Testis (tissue), 3 donors: ENCODE data around the gene PPM1D. TPM values are rescaled to one million over a fixed set of nuclear protein-coding genes. Genes with fewer than 3 reads are reported as not detected.
"Not testable (repeated sequence)": the region's sequence is repeated elsewhere in the genome, so short reads cannot be mapped to it uniquely, and the experiment has no call there.

Experiments
- DNase-seq: peaks from one replicate; pipeline ENCODE4 v3.0.0-alpha.2; 2019
- H3K27ac ChIP-seq, 2 donors: fragments of 200-600 bp; sonication (generic); one replicate each; pipeline ENCODE4 v1.5.1; 2019
- H3K27me3 ChIP-seq: fragments of 200-600 bp; sonication (generic); one replicate; pipeline ENCODE4 v1.5.1; 2019
- H3K36me3 ChIP-seq: fragments of 200-600 bp; sonication (generic); one replicate; pipeline ENCODE4 v1.5.1; 2017; ENCODE audit warnings: low read depth; ENCODE audit errors: missing control alignments
- H3K4me1 ChIP-seq: fragments of 200-600 bp; sonication (generic); one replicate; pipeline ENCODE4 v1.5.1; 2019
- H3K4me3 ChIP-seq, 2 donors: fragments of 200-600 bp; sonication (generic); one replicate each; pipeline ENCODE4 v1.5.1; 2017 to 2019
- H3K9me3 ChIP-seq: fragments of 200-600 bp; sonication (generic); one replicate; pipeline ENCODE4 v1.5.1; 2017
- CTCF ChIP-seq, 3 experiments: fragments of 450-650 bp in 2 of 3; fragments of 200-600 bp in 1 of 3; sonication (generic) in 1 of 3; IDR thresholded peaks; one replicate each; pipeline ENCODE4 v1.5.1; 2016 to 2019; ENCODE audit warnings: antibody characterized with exemption in 3 of 3, mild to moderate bottlenecking in 2 of 3, moderate library complexity in 1 of 3
- POLR2A ChIP-seq: fragments of 450-650 bp; IDR thresholded peaks from one replicate; pipeline ENCODE4 v1.6.1; 2017; ENCODE audit warnings: antibody characterized with exemption, mild to moderate bottlenecking, moderate library complexity
- WGBS, 2 donors: methylation state at CpG; one replicate each; pipeline ENCODE4 v1.1.5; 2018; 5-methylcytosine and 5-hydroxymethylcytosine counted together
- intact Hi-C: fragments of 100-400 bp; cut with DNase I; formaldehyde crosslinking; loops from one replicate; pipeline ENCODE4 v1.15.1; 2023; ENCODE audit warnings: low total_unique reads
- polyA plus RNA-seq: library from polyadenylated mRNA; stranded (reverse); fragments of 350-450 nt; fragmentation: Illumina TruSeq; extraction: RNeasy Lipid Tissue Mini Kit (QIAGEN cat#74804); gene quantifications from one replicate; pipeline ENCODE4 v1.2.3, GENCODE V29; 2014; ENCODE audit warnings: low read depth, low replicate concordance; ENCODE audit not compliant: insufficient read depth
- total RNA-seq, 2 donors: library from RNA; depleted of rRNA; stranded (reverse); fragments of >200 nt; gene quantifications; one replicate each; pipeline ENCODE4 v1.2.3, GENCODE V29; 2016

The PPM1D gene
- total and polyA plus RNA-seq, 3 donors from 2014 or later: 31.5 to 40.7 (median 34.9) TPM

- no peaks in the 10 kb centered on the region for H3K36me3 ChIP-seq
Observed at GRCh38 chr17:60592750-60593149, 7.2 kb upstream of the PPM1D start.

DNA sequence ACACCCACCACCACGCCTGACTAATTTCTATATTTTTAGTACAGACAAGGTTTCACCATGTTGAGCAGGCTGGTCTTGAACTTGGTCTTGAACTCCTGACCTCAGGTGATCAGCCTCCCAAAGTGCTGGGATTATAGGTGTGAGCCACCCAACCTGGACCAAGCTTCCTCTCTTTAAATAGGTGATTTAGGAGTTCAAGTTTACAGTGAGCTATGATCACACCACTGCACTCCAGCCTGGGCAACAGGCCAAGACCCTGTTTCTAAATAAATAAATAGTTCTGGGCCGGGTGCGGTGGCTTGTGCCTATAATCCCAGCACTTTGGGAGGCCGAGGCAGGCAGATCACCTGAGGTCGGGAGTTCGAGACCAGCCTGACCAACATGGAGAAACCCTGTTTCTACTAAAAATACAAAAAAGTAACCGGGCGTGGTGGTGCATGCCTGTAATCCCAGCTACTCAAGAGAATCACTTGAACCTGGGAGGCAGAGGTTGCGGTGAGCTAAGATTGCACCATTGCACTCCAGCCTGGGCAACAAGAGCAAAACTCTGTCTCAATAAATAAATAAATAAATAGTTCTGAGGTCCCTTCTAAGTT is 6.5 kb upstream of the PPM1D start:
- H3K9me3 ChIP-seq, DNase-seq, H3K27ac ChIP-seq, H3K36me3 ChIP-seq, H3K4me3 ChIP-seq, intact Hi-C loops, H3K27me3 ChIP-seq: not testable (repeated sequence)
- peaks cover 14% of the 10 kb centered on the region for H3K4me1 ChIP-seq
- 89 to 90% methylated on average over 9 of the region's 9 CpGs for WGBS, 2 donors

More at GRCh38 chr17:60592750-60593149, 7.2 kb upstream of the PPM1D start:
- intact Hi-C loops: no loop called here
- Histone ChIP-seq H3K4me3 (no peak overlapping the region), H3K27ac (no peak overlapping the region), H3K4me1 (peaks cover 14% of the 10 kb centered on the region), H3K27me3 (no peaks in the 10 kb centered on the region), H3K9me3 (no peaks in the 10 kb centered on the region)
- WGBS, 2 donors: 87 to 97% methylated on average over 2 of the region's 2 CpGs
- no peak for TF ChIP-seq POLR2A
- TF ChIP-seq CTCF (IDR thresholded peaks at IDR 0.05): no peak
- no peak for DNase-seq

- H3K9me3 ChIP-seq, intact Hi-C loops, H3K36me3 ChIP-seq, H3K27ac ChIP-seq, DNase-seq, H3K27me3 ChIP-seq, H3K4me3 ChIP-seq: not testable (repeated sequence)
- H3K4me1 ChIP-seq: peaks cover 14% of the 10 kb centered on the region
- WGBS, 2 donors: 98% methylated on average over 7 of the region's 7 CpGs
Observed at GRCh38 chr17:60594170-60594569, 5.8 kb upstream of the PPM1D start.

DNA sequence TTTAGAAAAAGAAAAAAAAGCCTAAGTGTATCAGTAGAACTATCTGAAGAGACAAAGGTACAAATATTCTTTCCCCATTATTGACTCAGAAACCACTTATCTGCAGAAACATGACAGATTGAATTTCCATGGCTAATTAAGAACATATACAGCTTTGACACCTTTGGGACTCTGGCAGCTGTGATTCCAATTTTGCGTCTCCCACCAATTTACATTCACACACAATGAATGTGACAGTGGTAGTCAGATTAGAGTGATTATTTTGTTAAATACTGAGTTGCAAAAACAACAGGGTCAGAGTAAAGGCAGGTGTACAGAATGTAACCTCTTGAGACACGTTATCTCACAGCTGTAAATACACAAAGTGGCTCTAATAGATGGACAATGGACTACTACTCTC is 5.3 kb upstream of the PPM1D start:
- 85 to 91% methylated on average over 2 of the region's 2 CpGs for WGBS, 2 donors
- Histone ChIP-seq H3K27me3 (no peaks in the 10 kb centered on the region), H3K9me3 (no peaks in the 10 kb centered on the region), H3K36me3 (no peaks in the 10 kb centered on the region), H3K27ac (no peak overlapping the region), H3K4me3 (no peak overlapping the region), H3K4me1 (peaks cover 14% of the 10 kb centered on the region)
- no peak for DNase-seq
- no peak for TF ChIP-seq POLR2A
- TF ChIP-seq CTCF (IDR thresholded peaks at IDR 0.05): no peak
- intact Hi-C loops: no loop called here

DNA sequence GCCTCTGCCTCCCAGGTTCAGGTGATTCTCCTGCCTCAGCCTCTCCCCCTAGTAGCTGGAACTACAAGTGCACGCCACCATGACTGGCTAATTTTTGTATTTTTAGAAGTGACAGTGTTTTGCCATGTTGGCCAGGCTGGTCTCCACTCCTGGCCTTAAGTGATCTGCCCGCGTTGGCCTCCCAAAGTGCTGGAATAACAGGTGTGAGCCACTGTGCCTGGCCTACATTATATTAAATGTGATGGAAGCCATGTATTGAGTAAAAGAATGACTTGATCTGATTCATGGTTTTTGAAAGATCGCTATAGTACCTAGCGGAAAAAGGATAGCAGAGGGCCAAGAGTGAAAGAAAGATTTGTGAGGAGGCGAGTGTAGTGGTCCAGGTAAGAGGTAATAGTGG is 2.7 kb upstream of the PPM1D start:
- Histone ChIP-seq H3K4me1 (no peaks in the 10 kb centered on the region), H3K9me3 (no peaks in the 10 kb centered on the region), H3K4me3 (no peak overlapping the region), H3K27me3 (no peaks in the 10 kb centered on the region), H3K36me3 (no peaks in the 10 kb centered on the region), H3K27ac (no peak overlapping the region)
- DNase-seq: no peak
- 93 to 95% methylated on average over 6 of the region's 6 CpGs for WGBS, 2 donors
- intact Hi-C loops: no loop called here
- no peak for TF ChIP-seq POLR2A
- TF ChIP-seq CTCF (IDR thresholded peaks at IDR 0.05): no peak
